H1 (cell line): Measurements from ENCODE around the gene NRBF2. TPM values are rescaled to one million over a fixed set of nuclear protein-coding genes. Genes with fewer than 3 reads are reported as not detected.

Experiments
- CTCF ChIA-PET: fragments of 300-600 bp; sonication (Branson Sonifier 250); formaldehyde crosslinking; loops from one replicate; lab custom pipeline; 2021; ENCODE audit not compliant: partially characterized antibody; lab: Charles Lee
- POLR2A ChIA-PET: fragments of 300-600 bp; sonication (Branson Sonifier 250); formaldehyde crosslinking; loops from one replicate; lab custom pipeline; 2021; ENCODE audit warnings: inconsistent platforms; ENCODE audit not compliant: partially characterized antibody; lab: Charles Lee
- DNase-seq, 2 experiments: peaks; one replicate each; pipeline versions ENCODE4 v3.0.0 to v3.0.0-alpha.2; 2010 to 2022; ENCODE audit warnings: low spot score in 2 of 2, low read depth in 1 of 2, mixed read lengths in 1 of 2
- FAIRE-seq: peaks from 2 replicates; lab custom pipeline; 2011; peaks lifted over from hg19 to GRCh38; lab: Jason Lieb, UNC
- H2AFZ ChIP-seq: 2 replicates; pipeline ENCODE4 v1.8.1; 2012; ENCODE audit warnings: low read length, inconsistent platforms
- H2AK5ac ChIP-seq: 2 replicates; pipeline ENCODE4 v1.6.1; 2013; ENCODE audit warnings: low read depth, low read length
- H2BK120ac ChIP-seq: replicated peaks from 2 replicates; pipeline ENCODE3; 2013; ENCODE audit warnings: low read depth, low read length, inconsistent platforms
- H2BK12ac ChIP-seq: 2 replicates; pipeline ENCODE4 v1.6.1; 2013; ENCODE audit warnings: low read depth, low read length
- H2BK15ac ChIP-seq: 2 replicates; pipeline ENCODE4 v1.6.1; 2013; ENCODE audit warnings: low read length
- H2BK20ac ChIP-seq: 2 replicates; pipeline ENCODE4 v1.6.1; 2013; ENCODE audit warnings: low read length
- H2BK5ac ChIP-seq: 2 replicates; pipeline ENCODE4 v1.6.1; 2013; ENCODE audit warnings: low read depth, low read length
- H3K14ac ChIP-seq: 2 replicates; pipeline ENCODE4 v1.6.1; 2013; ENCODE audit warnings: inconsistent platforms; ENCODE audit not compliant: insufficient read length
- H3K18ac ChIP-seq: 2 replicates; pipeline ENCODE4 v1.6.1; 2013; ENCODE audit warnings: low read length; ENCODE audit errors: extremely low read depth
- H3K23ac ChIP-seq: 2 replicates; pipeline ENCODE4 v1.6.1; 2013; ENCODE audit warnings: inconsistent platforms; ENCODE audit not compliant: insufficient read length
- H3K23me2 ChIP-seq: 2 replicates; pipeline ENCODE4 v1.6.1; 2013; ENCODE audit warnings: low read depth, low read length
- H3K27ac ChIP-seq: 2 replicates; pipeline ENCODE4 v1.6.1; 2011; ENCODE audit warnings: low read depth, low read length, inconsistent platforms
- H3K27me3 ChIP-seq, 4 experiments: replicated peaks in 1 of 4; 1 replicate in 1 of 4; 2 replicates in 3 of 4; pipeline versions ENCODE4 v1.6.1 to v1.8.1; 2011 to 2013; ENCODE audit warnings: low read length in 3 of 4, mild to moderate bottlenecking in 3 of 4, inconsistent platforms in 2 of 4, mixed read lengths in 2 of 4, moderate library complexity in 1 of 4; ENCODE audit not compliant: control insufficient read depth in 3 of 4, insufficient read depth in 3 of 4; ENCODE audit errors: extremely low read depth in 1 of 4
- H3K36me3 ChIP-seq, 4 experiments: 2 replicates each; pipeline versions ENCODE4 v1.6.1 to v1.8.1; 2011 to 2013; ENCODE audit warnings: mild to moderate bottlenecking in 4 of 4, low read length in 3 of 4, moderate library complexity in 2 of 4, control low read depth in 1 of 4, inconsistent platforms in 1 of 4; ENCODE audit not compliant: insufficient read depth in 4 of 4, control insufficient read depth in 2 of 4
- H3K4ac ChIP-seq: replicated peaks from 2 replicates; pipeline ENCODE3; 2013; ENCODE audit warnings: low read length, low read depth, mixed read lengths, inconsistent platforms; ENCODE audit not compliant: insufficient read length
- H3K4me1 ChIP-seq, 4 experiments: replicated peaks in 1 of 4; 1 replicate in 1 of 4; 2 replicates in 3 of 4; pipeline versions ENCODE4 v1.6.1 to v1.8.1; 2011 to 2013; ENCODE audit warnings: low read length in 3 of 4, inconsistent platforms in 2 of 4, mixed read lengths in 1 of 4; ENCODE audit not compliant: insufficient read depth in 4 of 4, control insufficient read depth in 3 of 4
- H3K4me2 ChIP-seq, 2 experiments: 2 replicates each; pipeline versions ENCODE4 v1.6.1 to v1.8.1; 2011 to 2013; ENCODE audit warnings: low read depth in 2 of 2, low read length in 2 of 2, control low read depth in 1 of 2, inconsistent platforms in 1 of 2, mild to moderate bottlenecking in 1 of 2; ENCODE audit not compliant: insufficient read depth in 1 of 2
- H3K4me3 ChIP-seq, 4 experiments: fragments of 200-600, 300-600 bp in 1 of 4; sonication (generic), shearing (Covaris generic), sonication (Bioruptor Twin) in 1 of 4; 2 replicates each; pipeline versions ENCODE4 v1.5.1 to v1.8.1; 2011 to 2016; ENCODE audit warnings: low read length in 4 of 4, low read depth in 3 of 4, control low read depth in 2 of 4, inconsistent platforms in 2 of 4, mild to moderate bottlenecking in 2 of 4, mixed read lengths in 1 of 4, moderate library complexity in 1 of 4; ENCODE audit not compliant: insufficient read depth in 2 of 4; ENCODE audit errors: extremely low read depth in 1 of 4
- H3K56ac ChIP-seq: replicated peaks from 2 replicates; pipeline ENCODE3; 2013; ENCODE audit warnings: low read depth, mild to moderate bottlenecking, mixed read lengths, low read length, inconsistent platforms; ENCODE audit not compliant: insufficient read length
- H3K79me1 ChIP-seq: 2 replicates; pipeline ENCODE4 v1.6.1; 2013; ENCODE audit warnings: low read depth, low read length, control low read depth
- H3K79me2 ChIP-seq, 2 experiments: 2 replicates each; pipeline versions ENCODE4 v1.6.1 to v1.8.1; 2012 to 2013; ENCODE audit warnings: low read length in 2 of 2, mild to moderate bottlenecking in 2 of 2, inconsistent platforms in 1 of 2; ENCODE audit not compliant: insufficient read depth in 2 of 2, control insufficient read depth in 1 of 2
- H3K9ac ChIP-seq, 4 experiments: replicated peaks in 1 of 4; 1 replicate in 1 of 4; 2 replicates in 3 of 4; pipeline versions ENCODE4 v1.6.1 to v1.8.1; 2011 to 2013; ENCODE audit warnings: low read depth in 3 of 4, low read length in 3 of 4, control low read depth in 2 of 4, mild to moderate bottlenecking in 2 of 4, moderate library complexity in 2 of 4, inconsistent platforms in 1 of 4; ENCODE audit errors: extremely low read depth in 1 of 4
- H3K9me3 ChIP-seq, 2 experiments: 2 replicates each; pipeline versions ENCODE4 v1.6.1 to v1.8.1; 2012 to 2013; ENCODE audit warnings: mild to moderate bottlenecking in 2 of 2, moderate library complexity in 2 of 2, control low read depth in 1 of 2, inconsistent platforms in 1 of 2, low read depth in 1 of 2, low read length in 1 of 2, mixed read lengths in 1 of 2; ENCODE audit not compliant: insufficient read depth in 2 of 2
- H4K20me1 ChIP-seq, 2 experiments: replicated peaks in 1 of 2; 2 replicates each; pipeline versions ENCODE3 to v1.8.1; 2011 to 2013; ENCODE audit warnings: inconsistent platforms in 2 of 2, low read length in 2 of 2, mild to moderate bottlenecking in 1 of 2; ENCODE audit not compliant: insufficient read depth in 2 of 2, control insufficient read depth in 1 of 2
- H4K5ac ChIP-seq: 2 replicates; pipeline ENCODE4 v1.6.1; 2013; ENCODE audit warnings: low read length, low read depth, mixed read lengths, inconsistent platforms; ENCODE audit not compliant: insufficient read length
- H4K8ac ChIP-seq: 2 replicates; pipeline ENCODE4 v1.8.0; 2013; ENCODE audit warnings: mild to moderate bottlenecking, moderate library complexity, low read length, inconsistent platforms; ENCODE audit not compliant: insufficient read depth; ENCODE audit errors: extremely low read depth
- H4K91ac ChIP-seq: replicated peaks from 2 replicates; pipeline ENCODE3; 2013; ENCODE audit warnings: low read length, mixed read lengths, inconsistent platforms; ENCODE audit not compliant: insufficient read length
- BACH1 ChIP-seq: IDR thresholded peaks from 2 replicates; pipeline ENCODE4 v1.6.1; 2012; ENCODE audit warnings: low read length, improper control_type of control experiment
- CBX5 ChIP-seq: fragments of 300-800, 300-1000 bp; sonication (generic); IDR thresholded peaks from 2 replicates; pipeline ENCODE4 v1.7.1; 2016; ENCODE audit warnings: antibody characterized with exemption, low read length, low read depth
- EGR1 ChIP-seq: IDR thresholded peaks from 2 replicates; pipeline ENCODE4 v1.6.1; 2011; ENCODE audit warnings: low read depth, low read length, borderline replicate concordance
- EP300 ChIP-seq, 2 experiments: IDR thresholded peaks; 1 replicate in 1 of 2; 2 replicates in 1 of 2; pipeline ENCODE4 v1.6.1; 2011 to 2012; ENCODE audit warnings: low read depth in 2 of 2, low read length in 2 of 2, mild to moderate bottlenecking in 2 of 2, borderline replicate concordance in 1 of 2, inconsistent platforms in 1 of 2, moderate library complexity in 1 of 2
- JUN ChIP-seq: IDR thresholded peaks from 2 replicates; pipeline ENCODE4 v1.6.1; 2011; ENCODE audit warnings: low read depth, mild to moderate bottlenecking, improper control_type of control experiment, low read length
- KDM4A ChIP-seq: IDR thresholded peaks from one replicate; pipeline ENCODE4 v1.7.1; 2012; ENCODE audit warnings: low read depth, mild to moderate bottlenecking, moderate library complexity, low read length, inconsistent platforms; ENCODE audit not compliant: severe bottlenecking
- SIN3A ChIP-seq, 2 experiments: IDR thresholded peaks in 1 of 2; conservative IDR thresholded peaks in 1 of 2; 2 replicates each; pipeline ENCODE4 v1.6.1; 2011 to 2012; ENCODE audit warnings: low read length in 2 of 2, improper control_type of control experiment in 1 of 2, low read depth in 1 of 2, mild to moderate bottlenecking in 1 of 2
- SP4 ChIP-seq: IDR thresholded peaks from 2 replicates; pipeline ENCODE4 v1.6.1; 2012; ENCODE audit warnings: low read length, inconsistent platforms
- SUZ12 ChIP-seq: fragments of 200-600 bp; sonication (generic); IDR thresholded peaks from 2 replicates; pipeline ENCODE4 v1.6.1; 2012; ENCODE audit warnings: mild to moderate bottlenecking, inconsistent platforms, low read length, moderate library complexity, mixed read lengths
- polyA plus RNA-seq, 7 experiments: library from polyadenylated mRNA; depleted of rRNA in 3 of 7; stranded (reverse) in 5 of 7; unstranded in 2 of 7; fragments of >200 nt in 5 of 7; fragments of 200-250 nt in 2 of 7; gene quantifications; 1 replicate in 5 of 7; 2 replicates in 1 of 7; 4 replicates in 1 of 7; pipeline versions ENCODE4 v1.2.1 to v1.2.3, GENCODE V29; 2011 to 2013; ENCODE audit warnings: missing spikeins in 2 of 7, mixed read lengths in 2 of 7
- total RNA-seq: library from RNA; stranded (reverse); fragmentation: NEBNext Ultra II Directional; extraction: Animal tissue kit (Norgen Biotek cat#: 25700); gene quantifications from 2 replicates; pipeline ENCODE4 v1.2.1, GENCODE V29; 2021
- TF ChIP-seq, protein P1 (sequence below): IDR thresholded peaks from 2 replicates; pipeline ENCODE4 v1.6.1; 2011; ENCODE audit warnings: low read depth, mild to moderate bottlenecking, low read length; ENCODE audit not compliant: insufficient read depth
- TF ChIP-seq, protein P2 (sequence below): IDR thresholded peaks from 2 replicates; pipeline ENCODE4 v1.6.1; 2012; ENCODE audit warnings: low read length, inconsistent platforms

NRBF2 gene
- total and polyA plus RNA-seq, 2 of the 8 experiments (the other 6 are each of a cell fraction or from before 2014, with no cell fraction given): 11.0 to 29.9 TPM

DNA sequence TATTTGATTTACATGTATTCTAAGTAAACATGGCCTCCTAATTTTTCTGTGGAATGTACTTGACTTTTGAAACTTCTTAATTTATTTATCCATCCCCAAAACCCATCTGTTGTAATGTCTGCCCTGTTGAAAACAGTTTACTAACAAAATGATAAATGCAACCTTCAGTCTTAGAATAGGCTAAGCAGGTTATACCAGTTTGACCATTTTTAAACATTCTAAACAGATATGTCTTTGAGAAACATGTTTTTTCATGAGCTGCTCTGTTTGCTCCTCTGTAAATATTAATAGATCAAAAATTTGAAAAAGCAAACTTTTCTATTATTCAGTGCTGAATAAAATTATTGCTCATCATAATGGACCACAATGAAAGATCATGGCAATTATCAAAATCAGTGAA, 33.4 kb upstream of the NRBF2 start:
- Histone ChIP-seq H2BK15ac (no peak overlapping the region), H3K4ac (no peak overlapping the region), H3K36me3 (no peaks in the 10 kb centered on the region), H3K79me2 (no peaks in the 10 kb centered on the region), H4K20me1 (no peaks in the 10 kb centered on the region), H3K4me3 (no peak overlapping the region), H3K79me1 (no peaks in the 10 kb centered on the region), H3K27me3 (no peaks in the 10 kb centered on the region), H3K56ac (no peak overlapping the region), H2BK12ac (no peak overlapping the region), H3K27ac (no peak overlapping the region), H3K23ac (no peak overlapping the region), H3K14ac (no peak overlapping the region), H3K4me2 (no peak overlapping the region), H2AK5ac (no peak overlapping the region), H4K91ac (no peak overlapping the region), H3K23me2 (no peaks in the 10 kb centered on the region), H3K9me3 (no peaks in the 10 kb centered on the region), H2BK5ac (no peak overlapping the region), H2AFZ (no peak overlapping the region), H4K8ac (no peak overlapping the region), H2BK20ac (no peak overlapping the region), H3K9ac (no peak overlapping the region), H2BK120ac (no peak overlapping the region), H3K4me1 (peaks cover 0 to 4% (median under 1%) of the 10 kb centered on the region in 4 experiments; a peak in 4 of 7 replicates), H4K5ac (no peak overlapping the region), H3K18ac (no peak overlapping the region)
- ChIA-PET CTCF (interaction anchor here (0.6 to 1.8 kb wide), 4 partner anchors 15 to 492 kb away, joined by 3 to 7 read pairs (median 4); no protein-coding TSS in a partner anchor), POLR2A (no interaction called here)
- DNase-seq: no peak
- no peak for FAIRE-seq
- no peak for TF ChIP-seq SIN3A (conservative IDR thresholded peaks at IDR 0.05 in 1 of 2, IDR thresholded peaks at IDR 0.05 in 1 of 2; ENCODE audit: low read depth in 1 of 2, low read length in 2 of 2)
- TF ChIP-seq SUZ12: no peak
- TF ChIP-seq EGR1: no peak
- TF ChIP-seq SP4: no peak
- TF ChIP-seq, protein P1, sequence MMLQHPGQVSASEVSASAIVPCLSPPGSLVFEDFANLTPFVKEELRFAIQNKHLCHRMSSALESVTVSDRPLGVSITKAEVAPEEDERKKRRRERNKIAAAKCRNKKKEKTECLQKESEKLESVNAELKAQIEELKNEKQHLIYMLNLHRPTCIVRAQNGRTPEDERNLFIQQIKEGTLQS: no peak
- TF ChIP-seq, protein P2, sequence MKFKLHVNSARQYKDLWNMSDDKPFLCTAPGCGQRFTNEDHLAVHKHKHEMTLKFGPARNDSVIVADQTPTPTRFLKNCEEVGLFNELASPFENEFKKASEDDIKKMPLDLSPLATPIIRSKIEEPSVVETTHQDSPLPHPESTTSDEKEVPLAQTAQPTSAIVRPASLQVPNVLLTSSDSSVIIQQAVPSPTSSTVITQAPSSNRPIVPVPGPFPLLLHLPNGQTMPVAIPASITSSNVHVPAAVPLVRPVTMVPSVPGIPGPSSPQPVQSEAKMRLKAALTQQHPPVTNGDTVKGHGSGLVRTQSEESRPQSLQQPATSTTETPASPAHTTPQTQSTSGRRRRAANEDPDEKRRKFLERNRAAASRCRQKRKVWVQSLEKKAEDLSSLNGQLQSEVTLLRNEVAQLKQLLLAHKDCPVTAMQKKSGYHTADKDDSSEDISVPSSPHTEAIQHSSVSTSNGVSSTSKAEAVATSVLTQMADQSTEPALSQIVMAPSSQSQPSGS: no peak
- TF ChIP-seq EP300 (IDR thresholded peaks at IDR 0.05; ENCODE audit: borderline replicate concordance in 1 of 2, low read depth in 2 of 2, low read length in 2 of 2): no peak
- TF ChIP-seq BACH1: no peak
- TF ChIP-seq KDM4A: no peak
- TF ChIP-seq JUN: no peak
- no peak for TF ChIP-seq CBX5
